Measurements from ENCODE around the gene HDDC3.
"Not testable (repeated sequence)": the region's sequence is repeated elsewhere in the genome, so short reads cannot be mapped to it uniquely, and the experiment has no call there.

HDDC3 gene

GRCh38 chr15:90911906-90912769 is 20.2 kb downstream of the HDDC3 start:
- no peak overlapping the region for H3K4me3 ChIP-seq (ENCODE audit: low read depth, low read length)
- TF ChIP-seq CTCF (IDR thresholded peaks at IDR 0.05; ENCODE audit: low read depth, low read length), result no peak

- TF ChIP-seq CTCF (IDR thresholded peaks at IDR 0.05; ENCODE audit: low read depth, low read length), result no peak
- H3K4me3 ChIP-seq (ENCODE audit: low read depth, low read length), result no peak overlapping the region
Measured at GRCh38 chr15:90911302-90911623, 21.1 kb downstream of the HDDC3 start.

GRCh38 chr15:90910441-90911301 is 21.7 kb downstream of the HDDC3 start:
- no peak for TF ChIP-seq CTCF (IDR thresholded peaks at IDR 0.05; ENCODE audit: low read depth, low read length)
- no peak overlapping the region for H3K4me3 ChIP-seq (ENCODE audit: low read depth, low read length)

GRCh38 chr15:90909976-90910375 is 22.4 kb downstream of the HDDC3 start:
- H3K4me3 ChIP-seq (ENCODE audit: low read depth, low read length), result no peak overlapping the region
- TF ChIP-seq CTCF (IDR thresholded peaks at IDR 0.05; ENCODE audit: low read depth, low read length), result no peak

GRCh38 chr15:90909449-90909848 is 22.9 kb downstream of the HDDC3 start:
- not testable (repeated sequence) for H3K4me3 ChIP-seq (ENCODE audit: low read depth, low read length)

GRCh38 chr15:90907838-90908507 is 24.4 kb downstream of the HDDC3 start:
- no peak for TF ChIP-seq CTCF (IDR thresholded peaks at IDR 0.05; ENCODE audit: low read depth, low read length)

GRCh38 chr15:90907051-90907660 is 25.2 kb downstream of the HDDC3 start:
- TF ChIP-seq CTCF (IDR thresholded peaks at IDR 0.05; ENCODE audit: low read depth, low read length), result no peak
- H3K4me3 ChIP-seq (ENCODE audit: low read depth, low read length), result no peak overlapping the region

More at GRCh38 chr15:90907838-90908507, 24.4 kb downstream of the HDDC3 start:
- no peak overlapping the region for H3K4me3 ChIP-seq (ENCODE audit: low read depth, low read length)

All from WI38 (cell line).